Globus pallidus (tissue), 1 donor: ENCODE data around the gene SERPINI1.

ENCODE experiments used
- DNase-seq: peaks from one replicate; pipeline ENCODE4 v3.0.0-alpha.2; 2015; ENCODE audit warnings: low spot score

Gene SERPINI1, protein sequence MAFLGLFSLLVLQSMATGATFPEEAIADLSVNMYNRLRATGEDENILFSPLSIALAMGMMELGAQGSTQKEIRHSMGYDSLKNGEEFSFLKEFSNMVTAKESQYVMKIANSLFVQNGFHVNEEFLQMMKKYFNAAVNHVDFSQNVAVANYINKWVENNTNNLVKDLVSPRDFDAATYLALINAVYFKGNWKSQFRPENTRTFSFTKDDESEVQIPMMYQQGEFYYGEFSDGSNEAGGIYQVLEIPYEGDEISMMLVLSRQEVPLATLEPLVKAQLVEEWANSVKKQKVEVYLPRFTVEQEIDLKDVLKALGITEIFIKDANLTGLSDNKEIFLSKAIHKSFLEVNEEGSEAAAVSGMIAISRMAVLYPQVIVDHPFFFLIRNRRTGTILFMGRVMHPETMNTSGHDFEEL

DNA sequence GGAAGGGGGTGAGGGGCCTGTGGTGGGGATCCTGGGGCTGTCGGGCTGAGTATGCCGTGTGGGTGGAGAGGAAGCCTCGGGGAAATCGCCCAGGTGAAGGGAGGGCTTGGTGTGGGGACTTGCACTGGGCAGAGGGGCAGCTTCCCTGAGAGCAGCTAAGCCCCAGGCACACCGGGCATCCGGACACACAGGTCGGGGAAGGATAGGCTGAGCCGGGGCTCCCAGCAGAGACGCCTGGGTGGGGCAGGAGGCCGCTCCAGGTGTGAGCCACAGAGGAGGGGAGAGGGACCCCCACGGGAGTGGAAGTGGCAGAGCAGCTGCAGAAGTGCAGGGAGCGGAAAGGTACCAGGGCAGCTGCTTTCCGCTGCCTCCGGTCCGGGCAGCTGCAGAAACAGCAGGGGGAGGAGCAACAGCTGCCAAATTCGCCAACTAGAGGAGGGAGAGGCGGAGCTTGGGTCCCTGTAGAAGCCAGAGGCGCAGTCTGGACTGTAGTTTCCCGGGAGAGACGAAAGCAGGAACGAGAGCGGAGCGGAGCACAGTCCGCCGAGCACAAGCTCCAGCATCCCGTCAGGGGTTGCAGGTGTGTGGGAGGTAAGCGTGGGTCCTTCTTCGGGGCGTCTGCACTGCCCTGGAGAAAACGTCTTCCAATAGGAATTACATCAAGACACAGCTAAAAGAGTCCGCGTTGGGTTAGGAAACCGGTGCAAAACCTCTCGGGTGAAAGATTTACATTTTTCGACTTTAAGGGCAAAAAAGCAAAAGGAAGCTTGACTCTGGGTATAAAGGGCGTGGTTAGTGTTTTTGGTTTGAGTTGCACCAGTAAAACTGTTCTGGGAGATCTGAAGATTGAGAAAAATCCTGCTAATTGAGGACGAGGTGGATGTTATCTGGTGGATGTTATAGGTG lies at the start of gene SERPINI1:
TSS of gene SERPINI1 (plus strand) at position 489 of the 906 bp plus-strand sequence. CDS start 53,408 bp downstream, outside the sequence.
- peak; percentile 96 for DNase-seq

DNA sequence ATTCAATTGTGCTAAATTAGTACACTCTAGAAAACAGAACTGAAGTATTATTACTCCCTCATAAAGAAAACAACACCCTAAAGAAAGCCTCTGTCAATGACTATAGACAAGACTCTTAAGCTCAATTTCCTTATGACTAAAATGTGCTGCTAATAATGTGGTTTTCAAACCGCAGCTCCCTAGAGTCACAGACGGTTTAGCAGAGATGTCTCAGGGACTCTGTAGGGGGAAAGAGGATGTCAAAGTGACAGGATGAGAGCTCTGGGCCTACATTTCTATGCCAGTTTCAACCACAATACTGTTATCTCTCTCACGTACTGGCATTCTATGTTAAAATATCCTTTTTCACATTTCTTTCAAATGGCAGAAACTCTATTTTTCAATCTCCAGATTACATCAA lies 44.2 kb upstream of the SERPINI1 start:
- DNase-seq, result no peak

DNA sequence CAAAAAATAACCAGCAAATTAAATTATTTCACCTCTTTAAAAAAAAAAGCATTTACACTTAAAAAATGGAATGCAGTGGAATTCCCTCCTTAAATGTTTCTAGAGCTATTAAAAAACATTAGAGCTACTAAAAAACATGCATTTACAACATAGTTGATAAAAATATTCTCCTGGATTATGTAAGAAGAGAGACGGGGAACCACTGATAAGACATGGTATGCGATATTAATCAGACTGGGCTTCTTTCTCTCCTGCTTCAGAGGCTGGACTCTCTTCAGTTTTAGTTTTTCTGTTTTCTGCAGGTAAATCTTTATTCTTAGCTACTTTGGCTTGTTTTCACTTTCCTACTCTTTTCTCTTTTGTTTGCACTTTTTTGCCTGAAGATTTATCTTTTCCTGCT lies 41.4 kb upstream of the SERPINI1 start:
- DNase-seq, result no peak

DNA sequence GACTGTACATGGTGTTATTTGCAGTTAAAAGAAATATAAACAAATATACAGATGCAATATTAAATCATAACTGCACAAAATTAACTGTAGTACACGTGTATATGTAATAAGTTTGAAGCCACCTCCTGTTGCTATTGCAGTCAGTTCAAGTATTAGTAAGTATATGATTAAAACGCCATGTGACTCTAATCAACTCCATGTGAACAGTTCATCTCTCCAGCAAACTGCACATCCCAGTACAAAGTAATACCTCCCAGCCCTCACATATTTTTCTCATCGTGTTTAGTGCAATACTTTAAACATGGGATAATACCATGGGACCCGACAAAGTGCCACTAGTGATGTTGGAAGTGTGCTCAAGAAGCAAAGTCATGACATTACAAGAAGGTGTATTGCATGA lies 35.5 kb upstream of the SERPINI1 start:
- no peak for DNase-seq

DNA sequence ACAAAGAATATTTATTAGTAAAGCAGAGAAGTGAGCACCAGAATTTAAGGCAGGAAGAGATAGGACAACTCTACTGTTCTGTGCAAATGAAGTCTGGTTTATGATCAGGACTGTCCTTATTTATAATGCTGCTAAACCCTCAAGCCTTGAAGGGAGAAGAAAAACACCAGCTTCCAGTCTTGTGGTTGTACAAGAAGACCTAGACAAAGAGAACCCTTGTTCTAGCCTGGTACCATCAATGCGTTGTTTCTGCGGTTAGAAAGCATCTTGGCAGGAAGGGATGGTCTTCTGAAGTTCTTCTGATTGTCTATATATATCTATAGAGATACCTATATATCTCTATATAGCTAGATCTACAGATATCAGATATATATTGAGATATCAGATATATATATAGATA lies 34.6 kb upstream of the SERPINI1 start:
- no peak for DNase-seq

- no peak for DNase-seq
Measured at GRCh38 chr3:167705840-167706239, 29.7 kb upstream of the SERPINI1 start.

DNA sequence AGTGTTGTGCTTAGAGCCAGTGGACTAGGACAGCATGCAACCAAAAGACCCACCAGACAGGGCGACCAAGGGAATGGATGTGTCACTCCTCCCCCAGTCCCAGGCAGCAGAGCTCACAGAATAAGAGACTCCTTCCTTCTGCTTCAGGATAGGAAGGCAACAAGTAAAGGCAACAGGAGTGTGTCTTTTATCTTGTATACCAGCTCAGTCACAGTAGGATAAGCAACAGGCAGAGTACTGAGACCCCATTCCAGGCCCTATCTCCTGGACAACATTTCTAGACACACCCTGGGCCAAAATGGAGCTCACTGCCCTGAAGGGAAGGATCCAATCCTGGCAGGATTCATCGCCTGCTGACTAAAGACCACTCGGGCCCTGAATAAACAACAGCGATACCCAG lies 25.8 kb upstream of the SERPINI1 start:
- DNase-seq, result no peak

- DNase-seq, result no peak
Measured at GRCh38 chr3:167710552-167710951, 25.0 kb upstream of the SERPINI1 start.

- DNase-seq, result no peak
Measured at GRCh38 chr3:167711439-167711838, 24.1 kb upstream of the SERPINI1 start.

DNA sequence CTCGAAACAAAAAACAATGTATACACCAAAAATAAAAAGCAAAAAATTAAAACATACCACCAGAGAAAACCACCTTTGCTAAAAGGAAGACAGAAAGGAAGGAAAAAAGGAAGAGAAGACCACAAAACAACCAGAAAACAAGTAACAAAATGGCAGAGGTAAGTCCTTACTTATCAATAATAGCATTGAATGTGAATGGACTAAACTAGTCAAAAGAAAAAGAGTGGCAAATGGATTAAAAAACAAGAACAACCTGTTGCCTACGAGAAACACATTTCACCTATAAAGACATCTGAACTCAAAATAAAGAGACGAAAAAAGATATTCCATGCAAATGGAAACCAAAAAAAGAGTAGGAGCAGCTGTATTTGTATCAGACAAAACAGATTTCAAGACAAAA lies 23.1 kb upstream of the SERPINI1 start:
- no peak for DNase-seq

GRCh38 chr3:167714871-167715270 lies 20.6 kb upstream of the SERPINI1 start:
- DNase-seq, result no peak

DNA sequence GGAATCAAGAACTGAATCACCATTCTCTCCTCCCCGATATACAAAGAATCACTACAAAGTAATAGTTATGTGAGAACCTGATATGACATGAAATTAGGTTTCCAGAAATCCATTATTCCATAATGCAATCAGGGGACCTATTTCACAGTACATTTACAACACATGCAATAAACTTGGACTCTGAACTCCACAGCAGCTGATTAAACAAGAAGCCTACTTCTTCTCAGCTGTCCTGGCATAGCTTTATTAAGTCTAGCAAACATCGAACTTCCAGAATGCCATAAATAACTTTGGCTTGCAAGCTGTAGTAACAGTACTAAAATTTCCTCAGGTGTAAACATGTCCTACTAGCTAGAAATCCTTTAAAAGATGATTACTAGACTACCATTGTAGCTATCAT lies 18.6 kb upstream of the SERPINI1 start:
- DNase-seq, result no peak

DNA sequence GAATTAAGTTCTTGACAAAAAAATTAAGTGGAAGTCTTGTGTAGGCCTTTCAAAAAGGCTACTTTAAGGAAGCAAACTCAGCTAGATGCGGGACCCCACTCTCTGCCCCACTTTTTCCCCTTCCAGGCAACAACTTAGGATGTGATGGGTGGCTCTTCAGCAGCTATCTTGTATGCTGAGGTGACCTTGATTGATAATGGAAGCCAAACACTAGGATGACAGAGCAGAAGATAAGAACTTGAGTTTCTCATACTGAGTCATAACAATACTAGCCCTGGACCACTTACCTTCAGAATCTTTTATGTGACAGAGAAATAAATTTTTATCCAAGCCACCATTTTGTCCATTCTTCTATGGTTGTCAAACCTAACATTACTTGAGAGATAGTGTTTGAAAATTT lies 16.9 kb upstream of the SERPINI1 start:
- no peak for DNase-seq

GRCh38 chr3:167723025-167723512 lies 12.5 kb upstream of the SERPINI1 start:
- no peak for DNase-seq

DNA sequence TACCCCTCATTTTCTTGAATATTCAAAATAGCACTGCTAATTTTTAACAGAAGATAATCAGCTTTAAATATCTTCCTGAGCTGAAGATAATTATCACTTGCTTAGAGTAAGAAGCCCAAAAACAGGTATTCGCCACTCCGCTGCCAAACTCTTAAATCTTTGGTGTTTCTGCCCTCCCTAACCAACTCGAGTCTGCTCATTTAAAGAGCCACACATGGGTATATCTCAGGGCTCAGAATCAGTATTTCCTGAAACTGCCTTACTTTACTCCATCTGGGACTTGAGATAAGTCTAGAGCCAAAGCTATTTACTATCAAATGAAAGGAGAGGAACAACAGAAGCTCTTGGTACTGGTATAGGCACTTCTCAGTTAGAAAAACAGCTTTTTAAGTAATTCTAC lies 11.6 kb upstream of the SERPINI1 start:
- DNase-seq, result no peak

DNA sequence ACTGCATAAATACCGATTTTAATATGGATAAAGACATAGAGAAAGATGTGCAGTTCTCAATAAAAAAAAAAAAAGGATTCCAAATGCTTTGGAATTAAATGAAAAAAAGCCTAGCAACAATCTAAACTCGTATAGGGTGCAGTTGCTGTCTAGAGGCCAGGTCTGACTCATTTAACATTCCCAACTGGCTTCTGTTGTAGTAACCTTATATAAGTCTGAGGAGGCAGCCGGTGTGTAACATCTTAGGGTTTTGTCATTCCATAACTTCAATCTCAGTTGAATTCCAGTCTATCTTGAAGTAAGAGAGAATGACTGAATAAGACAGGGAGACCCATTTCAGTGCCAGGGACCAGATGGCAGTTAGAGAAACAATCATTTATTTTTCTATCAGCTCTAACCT lies 7.3 kb upstream of the SERPINI1 start:
- no peak for DNase-seq

GRCh38 chr3:167728632-167729323 lies 6.7 kb upstream of the SERPINI1 start:
- no peak for DNase-seq

DNA sequence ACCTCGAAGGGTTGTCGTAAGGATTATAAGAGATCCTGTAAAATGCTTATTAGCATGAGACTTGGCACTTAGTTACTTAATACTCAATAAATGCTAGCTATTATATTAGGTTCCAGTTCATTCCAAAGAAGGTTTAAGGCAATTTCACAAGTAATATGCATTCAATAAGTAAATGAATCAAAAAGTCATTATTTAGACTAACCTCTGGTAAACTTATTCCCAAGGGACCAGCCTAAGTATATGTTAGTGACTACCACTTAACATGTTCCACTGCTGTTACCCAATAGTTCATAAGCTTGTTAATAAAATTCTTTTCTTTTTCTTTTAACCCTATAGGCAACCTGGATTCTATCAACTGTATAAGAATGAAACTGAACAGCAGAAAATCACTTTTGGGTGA lies 5.9 kb upstream of the SERPINI1 start:
- no peak for DNase-seq

GRCh38 chr3:167731393-167731792 lies 4.1 kb upstream of the SERPINI1 start:
- DNase-seq, result no peak

GRCh38 chr3:167732313-167733065 lies 3.0 kb upstream of the SERPINI1 start:
- DNase-seq, result no peak

- DNase-seq, result no peak
Measured at GRCh38 chr3:167733961-167734497, 1.5 kb upstream of the SERPINI1 start.
